Esophagus mucosa (tissue), 1 donor: Measurements from ENCODE around the gene ERCC4. TPM values are rescaled to one million over a fixed set of nuclear protein-coding genes. Genes with fewer than 3 reads are reported as not detected.

Source experiments
- ATAC-seq: fragments of 200-7000 bp; cut with Tn5 transposase; one replicate; pipeline ENCODE4 v1.9.1; 2020
- total RNA-seq: library from RNA; stranded (reverse); gene quantifications from one replicate; pipeline ENCODE4 v1.2.4, GENCODE V29; 2023
- donor health status: DM: yes; HTN: yes; CAD: no.

Gene ERCC4
- total RNA-seq, 1 donor from 2014 or later = 5.3 TPM

DNA sequence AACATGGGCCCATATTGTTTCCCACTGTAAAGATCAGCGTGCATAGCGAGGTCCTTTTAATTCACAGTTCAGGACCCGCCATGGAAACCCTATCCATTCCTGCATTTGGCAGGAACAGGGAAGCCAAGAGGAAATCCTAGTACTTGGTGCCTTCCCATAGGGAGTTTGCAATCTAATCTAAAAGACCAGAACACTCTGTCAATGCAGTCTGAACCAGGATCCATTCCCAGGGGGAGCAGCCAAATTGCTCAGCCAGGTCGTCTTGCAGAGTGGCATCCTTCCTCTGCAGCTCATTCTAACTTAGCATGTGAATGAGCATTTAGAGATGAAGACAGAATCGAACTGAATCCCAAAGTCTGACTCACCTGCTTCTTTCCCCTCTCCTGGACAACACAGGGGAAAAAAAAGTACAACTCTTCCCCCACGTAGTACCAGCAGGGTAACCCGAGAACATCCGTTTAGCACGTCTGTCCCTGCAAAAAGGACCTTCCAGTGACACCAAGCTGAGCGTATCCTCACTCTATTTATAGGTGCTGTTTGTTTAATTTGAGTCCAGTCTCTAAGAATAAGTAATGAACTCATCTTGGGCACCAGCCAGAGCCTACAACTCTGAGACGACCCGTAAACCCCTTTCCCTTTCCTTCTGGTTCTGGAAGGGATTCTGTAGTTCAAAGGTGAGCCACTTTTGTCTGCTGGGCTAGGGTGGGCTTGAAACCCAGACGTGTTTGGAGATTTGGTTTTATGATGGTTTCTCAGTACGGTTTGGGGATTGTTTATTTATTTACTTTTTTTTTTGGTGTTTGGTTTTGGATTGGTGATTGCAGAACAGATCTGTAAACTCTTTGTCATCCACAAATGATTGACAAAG is 74.5 kb downstream of the ERCC4 start:
- ATAC-seq = no peak

DNA sequence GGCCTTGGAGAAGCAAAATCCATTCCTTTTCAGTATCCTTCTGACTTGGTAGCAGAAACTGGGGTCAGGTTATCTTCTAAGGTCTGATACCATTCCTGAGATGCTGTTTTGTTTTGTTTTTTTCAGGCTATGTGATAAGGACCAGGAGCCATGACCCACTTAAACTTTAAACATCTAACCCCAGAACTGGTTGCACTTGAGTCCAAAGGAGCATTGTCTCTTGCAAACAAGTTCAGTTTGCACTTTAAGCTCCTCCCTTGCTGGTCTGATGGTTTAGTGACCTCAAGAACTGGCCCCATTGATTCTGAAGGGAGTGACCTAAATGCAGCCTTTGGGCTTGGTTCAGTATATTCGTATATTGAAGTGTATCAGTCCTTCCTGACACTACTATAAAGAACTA is 75.2 kb downstream of the ERCC4 start:
- no peak for ATAC-seq

GRCh38 chr16:13996778-13997288 is 76.9 kb downstream of the ERCC4 start:
- no peak for ATAC-seq

GRCh38 chr16:13997526-13997925 is 77.6 kb downstream of the ERCC4 start:
- ATAC-seq = no peak

- ATAC-seq = peak; percentile 56
These were observed 78.0 kb downstream of the ERCC4 start for GRCh38 chr16:13997933-13998332.

DNA sequence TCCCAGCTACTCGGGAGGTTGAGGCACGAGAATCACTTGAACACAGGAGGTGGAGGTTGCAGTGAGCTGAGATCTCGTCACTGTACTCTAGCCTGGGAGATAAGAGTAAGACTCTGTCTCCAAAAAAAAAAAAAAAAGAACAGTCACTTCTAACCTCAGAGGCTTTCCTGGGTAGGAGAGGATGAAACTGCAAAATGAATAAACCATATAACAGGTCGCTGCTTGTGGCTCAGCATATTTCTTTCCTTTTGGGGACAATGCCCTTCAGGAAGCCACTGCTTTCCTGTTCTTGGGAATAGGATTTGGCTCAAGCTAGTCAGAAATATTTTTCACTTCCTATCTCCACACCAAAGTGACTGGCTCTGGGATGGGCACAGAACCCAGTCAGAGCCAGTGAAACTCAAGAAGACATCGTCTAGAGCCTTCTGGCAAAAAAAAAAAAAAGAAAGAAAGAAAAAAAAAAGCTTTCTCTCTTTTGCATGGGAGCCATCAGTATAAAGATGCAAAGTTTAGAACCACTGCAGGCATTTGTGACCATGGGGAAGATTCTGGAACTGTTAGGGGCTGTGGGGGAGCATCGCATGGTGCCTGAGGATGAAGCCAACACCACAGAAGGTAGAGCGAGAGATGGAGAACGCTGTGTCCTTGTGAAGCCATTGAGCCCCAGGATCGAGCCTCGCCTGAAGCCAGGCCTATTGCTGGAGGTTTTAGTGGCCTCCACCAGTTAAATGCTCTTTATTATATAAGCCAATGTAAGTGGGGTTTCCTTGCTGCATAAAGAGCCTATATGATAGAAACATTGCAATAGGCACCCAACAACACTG is 79.3 kb downstream of the ERCC4 start:
- ATAC-seq = no peak

DNA sequence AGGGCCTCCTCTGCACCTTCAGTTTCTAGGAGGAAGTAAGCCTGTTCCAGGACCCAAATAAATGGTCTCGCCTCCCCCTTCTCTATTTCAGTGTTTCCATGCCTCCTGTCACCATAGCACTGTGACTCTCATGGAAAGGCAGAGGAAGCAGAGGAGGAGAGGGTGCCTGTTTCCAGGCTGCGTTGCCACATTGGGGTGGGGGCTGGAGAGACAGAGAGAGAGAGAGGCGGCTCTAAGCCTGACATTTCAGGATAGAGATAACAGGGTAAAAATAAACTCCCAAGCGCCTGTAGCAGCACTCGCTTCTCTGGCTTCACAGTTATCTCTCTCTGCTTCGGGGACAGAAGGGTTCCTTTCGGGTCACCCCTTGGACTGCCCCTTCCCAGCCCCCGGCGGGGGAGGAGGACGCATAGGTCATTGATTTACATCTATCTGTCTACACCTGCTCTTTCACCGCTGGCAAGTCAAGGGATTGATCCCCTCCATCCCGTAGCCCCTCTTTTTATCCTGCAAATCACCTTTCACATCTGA is 80.0 kb downstream of the ERCC4 start:
- ATAC-seq = no peak

DNA sequence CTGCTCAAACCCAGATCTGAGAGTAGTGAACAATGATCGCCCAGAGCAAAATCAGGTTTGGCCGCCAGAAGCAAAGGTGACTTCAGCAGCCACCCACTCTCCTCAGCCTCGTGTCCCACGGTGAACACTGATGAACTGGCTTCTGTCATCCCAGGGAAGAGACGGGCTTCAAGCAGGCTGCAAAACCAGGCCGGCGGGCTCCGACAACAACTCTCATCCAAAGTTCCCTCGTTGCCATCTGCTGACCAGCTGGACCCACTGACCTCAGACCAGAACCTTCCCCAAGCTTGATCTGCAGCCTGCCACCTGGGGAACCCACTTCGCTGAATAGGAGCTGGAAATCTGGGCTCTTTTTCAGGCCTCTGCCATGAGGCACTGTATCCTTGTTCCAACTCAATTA is 81.6 kb downstream of the ERCC4 start:
- ATAC-seq = no peak

Other genes starting within 250 kb of the ERCC4 start
- gene MRTFB, start 151.2 kb downstream of the ERCC4 start, total RNA-seq = 34.6 TPM